Stimulated activated CD4-positive, alpha-beta T cell treated with anti-CD3 and anti-CD28 coated beads, TNF-alpha, amount 100 ng/mL, for 48 hours (primary cell): Measurements from ENCODE around the gene ZNF710.
"Not testable (repeated sequence)": the region's sequence is repeated elsewhere in the genome, so short reads cannot be mapped to it uniquely, and the experiment has no call there.

ENCODE experiments used
- DNase-seq, 3 donors: peaks; one replicate each; pipeline ENCODE4 v3.0.0-alpha.2; 2020; ENCODE audit warnings: low read depth in 3 of 3

The ZNF710 gene

GRCh38 chr15:90001062-90001682 is at the start of gene ZNF710:
Gene ZNF710, plus strand, starts transcription at chr15:90001324. Its CDS starts 65,814 bp downstream, at chr15:90067138.
- no peak for DNase-seq

GRCh38 chr15:89954541-89954940 is 46.6 kb upstream of the ZNF710 start:
- DNase-seq, result no peak

- not testable (repeated sequence) for DNase-seq
Measured at GRCh38 chr15:89955449-89955998, 45.6 kb upstream of the ZNF710 start.

GRCh38 chr15:89958107-89958805 is 42.9 kb upstream of the ZNF710 start:
- DNase-seq, result no peak

GRCh38 chr15:89963301-89964231 is 37.6 kb upstream of the ZNF710 start:
- DNase-seq, result no peak

GRCh38 chr15:89964232-89964954 is 36.7 kb upstream of the ZNF710 start:
- no peak for DNase-seq

GRCh38 chr15:89967881-89968280 is 33.2 kb upstream of the ZNF710 start:
- DNase-seq, result no peak

- DNase-seq, result peak; percentile 20 to 65 (median 32)
Measured at GRCh38 chr15:89971592-89971997, 29.5 kb upstream of the ZNF710 start.

- DNase-seq, result no peak
Measured at GRCh38 chr15:89972085-89972484, 29.0 kb upstream of the ZNF710 start.

- no peak for DNase-seq
Measured at GRCh38 chr15:89975482-89976245, 25.5 kb upstream of the ZNF710 start.

GRCh38 chr15:89976246-89976600 is 24.9 kb upstream of the ZNF710 start:
- DNase-seq, result no peak

GRCh38 chr15:89977836-89978235 is 23.3 kb upstream of the ZNF710 start:
- not testable (repeated sequence) for DNase-seq

GRCh38 chr15:89978914-89979313 is 22.2 kb upstream of the ZNF710 start:
- DNase-seq, result no peak

GRCh38 chr15:89980896-89981295 is 20.2 kb upstream of the ZNF710 start:
- no peak for DNase-seq

GRCh38 chr15:89982315-89983055 is 18.6 kb upstream of the ZNF710 start:
- no peak for DNase-seq

GRCh38 chr15:89984001-89984400 is 17.1 kb upstream of the ZNF710 start:
- DNase-seq, result no peak

GRCh38 chr15:89984421-89985010 is 16.6 kb upstream of the ZNF710 start:
- no peak for DNase-seq

- DNase-seq, result no peak
Measured at GRCh38 chr15:89985111-89985510, 16.0 kb upstream of the ZNF710 start.

- no peak for DNase-seq
Measured at GRCh38 chr15:89991312-89991711, 9.8 kb upstream of the ZNF710 start.

- DNase-seq, result no peak
Measured at GRCh38 chr15:89993349-89993748, 7.8 kb upstream of the ZNF710 start.
